Fibroblast of the conjunctiva (primary cell): ENCODE data around the gene EXOC3.
"Not testable (repeated sequence)": the region's sequence is repeated elsewhere in the genome, so short reads cannot be mapped to it uniquely, and the experiment has no call there.

Experiments
- DNase-seq: peaks from one replicate; pipeline ENCODE4 v3.0.0-alpha.2; 2010; ENCODE audit warnings: low read depth

EXOC3 gene

GRCh38 chr5:486597-486996 lies 43.6 kb downstream of the EXOC3 start:
- DNase-seq = not testable (repeated sequence)

GRCh38 chr5:488241-488640 lies 45.3 kb downstream of the EXOC3 start:
- DNase-seq = no peak

- DNase-seq = no peak
Measured at GRCh38 chr5:488744-489688, 46.0 kb downstream of the EXOC3 start.

GRCh38 chr5:489689-490080 lies 46.7 kb downstream of the EXOC3 start:
- no peak for DNase-seq

GRCh38 chr5:490116-491106 lies 47.4 kb downstream of the EXOC3 start:
- no peak for DNase-seq

GRCh38 chr5:491119-491855 lies 48.3 kb downstream of the EXOC3 start:
- no peak for DNase-seq

GRCh38 chr5:491856-492155 lies 48.8 kb downstream of the EXOC3 start:
- DNase-seq = no peak

GRCh38 chr5:492314-492893 lies 49.4 kb downstream of the EXOC3 start:
- no peak for DNase-seq

GRCh38 chr5:493119-493701 lies 50.2 kb downstream of the EXOC3 start:
- DNase-seq = no peak

GRCh38 chr5:493758-494157 lies 50.8 kb downstream of the EXOC3 start:
- no peak for DNase-seq

GRCh38 chr5:494667-495255 lies 51.8 kb downstream of the EXOC3 start:
- no peak for DNase-seq

GRCh38 chr5:496028-496427 lies 53.1 kb downstream of the EXOC3 start:
- DNase-seq = no peak

GRCh38 chr5:497090-497700 lies 54.2 kb downstream of the EXOC3 start:
- no peak for DNase-seq

- DNase-seq = no peak
Measured at GRCh38 chr5:497871-498509, 55.0 kb downstream of the EXOC3 start.

GRCh38 chr5:499233-500209 lies 56.5 kb downstream of the EXOC3 start:
- DNase-seq = no peak

- no peak for DNase-seq
Measured at GRCh38 chr5:500491-500890, 57.5 kb downstream of the EXOC3 start.

GRCh38 chr5:501105-501830 lies 58.3 kb downstream of the EXOC3 start:
- no peak for DNase-seq

GRCh38 chr5:501831-502184 lies 58.8 kb downstream of the EXOC3 start:
- DNase-seq = no peak
